H1 (cell line): ENCODE results near the gene PITPNM1.

Experiments used
- CTCF ChIP-seq, 3 experiments: IDR thresholded peaks; 1 replicate in 2 of 3; 2 replicates in 1 of 3; pipeline versions ENCODE4 v1.5.1 to v1.6.1; 2011; ENCODE audit warnings: low read length in 3 of 3, mild to moderate bottlenecking in 3 of 3, inconsistent platforms in 2 of 3, low read depth in 1 of 3, moderate library complexity in 1 of 3; ENCODE audit not compliant: insufficient read depth in 1 of 3; ENCODE audit errors: control extremely low read depth in 1 of 3
- EP300 ChIP-seq, 2 experiments: IDR thresholded peaks; 1 replicate in 1 of 2; 2 replicates in 1 of 2; pipeline ENCODE4 v1.6.1; 2011 to 2012; ENCODE audit warnings: low read depth in 2 of 2, low read length in 2 of 2, mild to moderate bottlenecking in 2 of 2, borderline replicate concordance in 1 of 2, inconsistent platforms in 1 of 2, moderate library complexity in 1 of 2
- EZH2 ChIP-seq: fragments of 200-600 bp; sonication (generic); IDR thresholded peaks from 2 replicates; pipeline ENCODE4 v1.7.1; 2012; ENCODE audit warnings: low read depth, mild to moderate bottlenecking, moderate library complexity, low read length, inconsistent platforms; ENCODE audit not compliant: severe bottlenecking
- GABPA ChIP-seq: IDR thresholded peaks from 2 replicates; pipeline ENCODE4 v1.6.1; 2011; ENCODE audit warnings: mild to moderate bottlenecking, low read length, moderate library complexity, borderline replicate concordance; ENCODE audit not compliant: insufficient read depth
- JUND ChIP-seq: IDR thresholded peaks from 2 replicates; pipeline ENCODE4 v1.6.1; 2011; ENCODE audit warnings: mild to moderate bottlenecking, improper control_type of control experiment, low read length
- KDM5A ChIP-seq: fragments of 200-600 bp; IDR thresholded peaks from 2 replicates; pipeline ENCODE4 v1.7.1; 2012; ENCODE audit warnings: mild to moderate bottlenecking, low read length, inconsistent platforms, mixed read lengths
- MAX ChIP-seq: IDR thresholded peaks from 2 replicates; pipeline ENCODE4 v1.6.1; 2012; ENCODE audit warnings: inconsistent platforms
- POLR2A ChIP-seq, 2 experiments: IDR thresholded peaks; 1 replicate in 1 of 2; 2 replicates in 1 of 2; pipeline ENCODE4 v1.6.1; 2011; ENCODE audit warnings: low read depth in 2 of 2, low read length in 2 of 2, mild to moderate bottlenecking in 2 of 2; ENCODE audit errors: control extremely low read depth in 1 of 2
- POLR2AphosphoS5 ChIP-seq: IDR thresholded peaks from 2 replicates; pipeline ENCODE4 v1.6.1; 2011; ENCODE audit warnings: low read depth, low read length
- RAD21 ChIP-seq, 2 experiments: IDR thresholded peaks in 1 of 2; conservative IDR thresholded peaks in 1 of 2; 2 replicates each; pipeline ENCODE4 v1.6.1; 2011; ENCODE audit warnings: low read depth in 2 of 2, low read length in 2 of 2, improper control_type of control experiment in 1 of 2, inconsistent platforms in 1 of 2, mild to moderate bottlenecking in 1 of 2, moderate library complexity in 1 of 2
- SIN3A ChIP-seq, 2 experiments: IDR thresholded peaks in 1 of 2; conservative IDR thresholded peaks in 1 of 2; 2 replicates each; pipeline ENCODE4 v1.6.1; 2011 to 2012; ENCODE audit warnings: low read length in 2 of 2, improper control_type of control experiment in 1 of 2, low read depth in 1 of 2, mild to moderate bottlenecking in 1 of 2
- TAF7 ChIP-seq: optimal IDR thresholded peaks from 2 replicates; pipeline ENCODE3; 2011; ENCODE audit warnings: low read depth, mild to moderate bottlenecking, inconsistent platforms, low read length, moderate library complexity, borderline replicate concordance
- USF2 ChIP-seq: IDR thresholded peaks from 2 replicates; pipeline ENCODE4 v1.6.1; 2011; ENCODE audit warnings: low read length, improper control_type of control experiment
- ZNF274 ChIP-seq: IDR thresholded peaks from 2 replicates; pipeline ENCODE4 v1.7.0; 2012; ENCODE audit warnings: low read length, borderline replicate concordance; ENCODE audit errors: extremely low read depth

- TF ChIP-seq CTCF (IDR thresholded peaks at IDR 0.05; ENCODE audit: control extremely low read depth in 1 of 3, insufficient read depth in 1 of 3, low read depth in 1 of 3, low read length in 3 of 3) (no peak), POLR2A (IDR thresholded peaks at IDR 0.05; ENCODE audit: control extremely low read depth in 1 of 2, low read depth in 2 of 2, low read length in 2 of 2) (no peak), ZNF274 (no peak), KDM5A (no peak), EP300 (IDR thresholded peaks at IDR 0.05; ENCODE audit: borderline replicate concordance in 1 of 2, low read depth in 2 of 2, low read length in 2 of 2) (no peak), EZH2 (no peak), MAX (no peak), POLR2AphosphoS5 (no peak), SIN3A (conservative IDR thresholded peaks at IDR 0.05 in 1 of 2, IDR thresholded peaks at IDR 0.05 in 1 of 2; ENCODE audit: low read depth in 1 of 2, low read length in 2 of 2) (no peak), JUND (no peak), USF2 (no peak), TAF7 (no peak), GABPA (no peak), RAD21 (IDR thresholded peaks at IDR 0.05 in 1 of 2, conservative IDR thresholded peaks at IDR 0.05 in 1 of 2; ENCODE audit: low read depth in 2 of 2, low read length in 2 of 2) (no peak)
These were observed 33.1 kb upstream of the PITPNM1 start for GRCh38 chr11:67538306-67538705.
